T-cell (primary cell): ENCODE measurements around the gene CLDN10. TPM values are rescaled to one million over a fixed set of nuclear protein-coding genes. Genes with fewer than 3 reads are reported as not detected.
"Not testable (repeated sequence)": the region's sequence is repeated elsewhere in the genome, so short reads cannot be mapped to it uniquely, and the experiment has no call there.

Source experiments
- ATAC-seq, 4 experiments: fragments of 200-7000 bp in 3 of 4; fragments of 150-1000 bp in 1 of 4; cut with Tn5 transposase; replicated peaks in 1 of 4; 1 replicate in 3 of 4; 2 replicates in 1 of 4; pipeline ENCODE4 v1.10.0; 2021; ENCODE audit warnings: moderate library complexity in 3 of 4, mild to moderate bottlenecking in 2 of 4, moderate number of reproducible peaks in 1 of 4
- CTCF ChIA-PET, 2 donors: fragments of 300-600 bp; sonication (Branson Sonifier 250); formaldehyde crosslinking; loops; one replicate each; lab custom pipeline; 2022; ENCODE audit warnings: antibody characterized with exemption in 2 of 2; lab: Charles Lee
- POLR2A ChIA-PET, 2 donors: fragments of 300-600 bp; sonication (Branson Sonifier 250); formaldehyde crosslinking; loops; one replicate each; lab custom pipeline; 2022; ENCODE audit warnings: antibody characterized with exemption in 2 of 2; lab: Charles Lee
- DNase-seq, 35 experiments: peaks; one replicate each; pipeline versions ENCODE4 v3.0.0 to v3.0.0-alpha.2; 2013 to 2023
- H3K27ac ChIP-seq: one replicate; pipeline ENCODE4 v1.5.1; 2013; ENCODE audit warnings: low read length
- H3K27me3 ChIP-seq, 2 experiments: replicated peaks in 1 of 2; 1 replicate in 1 of 2; 2 replicates in 1 of 2; pipeline versions ENCODE4 v1.6.1 to v1.7.0; 2013; ENCODE audit warnings: low read length in 1 of 2, mixed read lengths in 1 of 2; ENCODE audit not compliant: control insufficient read depth in 2 of 2, insufficient read depth in 2 of 2; ENCODE audit errors: extremely low read depth in 1 of 2
- H3K36me3 ChIP-seq, 2 donors: 1 replicate in 1 of 2; 2 replicates in 1 of 2; pipeline versions ENCODE4 v1.6.1 to v1.7.0; 2013; ENCODE audit warnings: low read length in 1 of 2; ENCODE audit not compliant: control insufficient read depth in 2 of 2, insufficient read depth in 1 of 2; ENCODE audit errors: extremely low read depth in 1 of 2
- H3K4me1 ChIP-seq, 2 experiments: 1 replicate in 1 of 2; 2 replicates in 1 of 2; pipeline versions ENCODE4 v1.6.1 to v1.7.0; 2013; ENCODE audit warnings: low read length in 2 of 2, mixed read lengths in 1 of 2; ENCODE audit not compliant: insufficient read depth in 2 of 2, control insufficient read depth in 1 of 2; ENCODE audit errors: extremely low read depth in 1 of 2
- H3K4me3 ChIP-seq, 2 donors: 1 replicate in 1 of 2; 2 replicates in 1 of 2; pipeline versions ENCODE4 v1.5.1 to v1.7.0; 2013; ENCODE audit warnings: mild to moderate bottlenecking in 2 of 2, low read length in 1 of 2, moderate library complexity in 1 of 2; ENCODE audit not compliant: control insufficient read depth in 1 of 2; ENCODE audit errors: extremely low read depth in 1 of 2
- H3K9me3 ChIP-seq: 2 replicates; pipeline ENCODE4 v1.7.0; 2013
- H3K27ac Mint-ChIP-seq, 2 donors: one replicate each; pipeline ENCODE4 v1.8.0; 2020 to 2021; ENCODE audit warnings: mild to moderate bottlenecking in 2 of 2, mixed read lengths in 2 of 2
- H3K27me3 Mint-ChIP-seq, 2 donors: one replicate each; pipeline ENCODE4 v1.8.0; 2021 to 2022; ENCODE audit warnings: mixed read lengths in 2 of 2
- H3K36me3 Mint-ChIP-seq: one replicate; pipeline ENCODE4 v1.8.0; 2021; ENCODE audit warnings: mixed read lengths
- H3K4me1 Mint-ChIP-seq, 3 donors: one replicate each; pipeline ENCODE4 v1.8.0; 2020 to 2022; ENCODE audit warnings: mixed read lengths in 3 of 3, mild to moderate bottlenecking in 1 of 3
- H3K4me3 Mint-ChIP-seq, 3 donors: one replicate each; pipeline ENCODE4 v1.8.0; 2020 to 2022; ENCODE audit warnings: mild to moderate bottlenecking in 3 of 3, mixed read lengths in 3 of 3, moderate library complexity in 3 of 3
- H3K9me3 Mint-ChIP-seq, 3 donors: one replicate each; pipeline ENCODE4 v1.8.0; 2020 to 2022; ENCODE audit warnings: mixed read lengths in 3 of 3
- WGBS: methylation state at CpG from one replicate; pipeline ENCODE4 v1.1.5; 2013; ENCODE audit warnings: missing lambda C conversion rate; ENCODE audit not compliant: insufficient coverage; 5-methylcytosine and 5-hydroxymethylcytosine counted together
- total RNA-seq, 35 experiments: library from RNA in 6 of 35; stranded (reverse) in 6 of 35; fragments of 120-200 nt in 1 of 35; gene quantifications; one replicate each; pipeline versions ENCODE4 v1.2.1 to v1.2.4 and lab custom pipeline; 2013 to 2026

The CLDN10 gene
- total RNA-seq, 5 donors from 2014 or later (not counting 1 experiment from before 2014, with no cell fraction given), result 0.32 TPM; not detected in 4

GRCh38 chr13:95560387-95560786 is 7.9 kb downstream of the CLDN10 start:
- no peak for ATAC-seq

GRCh38 chr13:95564091-95564490 is 11.6 kb downstream of the CLDN10 start:
- Histone ChIP-seq H3K4me1 (no peaks in the 10 kb centered on the region), H3K27me3 (no peaks in the 10 kb centered on the region), H3K4me3 (no peak overlapping the region), H3K9me3 (no peaks in the 10 kb centered on the region), H3K36me3 (no peaks in the 10 kb centered on the region), H3K27ac (no peak overlapping the region)
- H3K9me3 Mint-ChIP-seq, result peaks cover 0 to 5% (median 4%) of the 10 kb centered on the region in 3 donors
- no peaks in the 10 kb centered on the region for H3K4me1 Mint-ChIP-seq
- ATAC-seq (no peak), DNase-seq (no peak)
- H3K27ac Mint-ChIP-seq, result no peak overlapping the region
- POLR2A ChIA-PET, result no interaction called here
- no peaks in the 10 kb centered on the region for H3K36me3 Mint-ChIP-seq
- H3K4me3 Mint-ChIP-seq, result no peak overlapping the region
- CTCF ChIA-PET, result no interaction called here
- peaks cover 17 to 19% of the 10 kb centered on the region in 2 donors for H3K27me3 Mint-ChIP-seq
- 100% methylated on average over 2 of the region's 3 CpGs for WGBS

More at GRCh38 chr13:95560387-95560786, 7.9 kb downstream of the CLDN10 start:
- WGBS, result 80% methylated on average over 2 of the region's 6 CpGs
- no peaks in the 10 kb centered on the region for H3K36me3 Mint-ChIP-seq
- Histone ChIP-seq H3K4me3 (no peak overlapping the region), H3K27me3 (peaks cover 0 to 2% of the 10 kb centered on the region in 2 experiments), H3K27ac (no peak overlapping the region), H3K36me3 (no peaks in the 10 kb centered on the region), H3K4me1 (no peaks in the 10 kb centered on the region), H3K9me3 (no peaks in the 10 kb centered on the region)
- no peak overlapping the region for H3K4me3 Mint-ChIP-seq
- no peaks in the 10 kb centered on the region for H3K9me3 Mint-ChIP-seq
- no peak overlapping the region for H3K27ac Mint-ChIP-seq
- DNase-seq, result no peak
- POLR2A ChIA-PET, result no interaction called here
- no peaks in the 10 kb centered on the region for H3K4me1 Mint-ChIP-seq
- peaks cover 18 to 21% of the 10 kb centered on the region in 2 donors for H3K27me3 Mint-ChIP-seq
- CTCF ChIA-PET, result no interaction called here

- no peaks in the 10 kb centered on the region for H3K9me3 ChIP-seq
- Mint-ChIP-seq H3K36me3 (no peaks in the 10 kb centered on the region), H3K4me3 (no peak overlapping the region), H3K4me1 (no peaks in the 10 kb centered on the region), H3K27me3 (peaks cover 14 to 19% of the 10 kb centered on the region in 2 donors), H3K9me3 (peaks cover 0 to 5% (median 4%) of the 10 kb centered on the region in 3 donors), H3K27ac (no peak overlapping the region)
- DNase-seq (no peak), ATAC-seq (no peak)
- no peak overlapping the region for H3K4me3 ChIP-seq
- no peaks in the 10 kb centered on the region for H3K4me1 ChIP-seq
- POLR2A ChIA-PET, result no interaction called here
- WGBS, result 22% methylated on average over 3 of the region's 5 CpGs
- CTCF ChIA-PET, result interaction anchor here in 1 of 2 donors (0.7 kb wide), 1 partner anchor 97 kb away, joined by 4 read pairs; no protein-coding TSS in a partner anchor
- H3K27ac ChIP-seq, result no peak overlapping the region
- no peaks in the 10 kb centered on the region for H3K36me3 ChIP-seq
- H3K27me3 ChIP-seq, result no peaks in the 10 kb centered on the region
These were observed 12.3 kb downstream of the CLDN10 start for GRCh38 chr13:95564733-95565291.

- CTCF ChIA-PET, H3K4me1 ChIP-seq, H3K36me3 ChIP-seq, POLR2A ChIA-PET, H3K36me3 Mint-ChIP-seq, DNase-seq, ATAC-seq, H3K4me1 Mint-ChIP-seq, H3K4me3 Mint-ChIP-seq, H3K27me3 ChIP-seq, H3K9me3 ChIP-seq, H3K27ac ChIP-seq, H3K27ac Mint-ChIP-seq, H3K9me3 Mint-ChIP-seq, H3K4me3 ChIP-seq: not testable (repeated sequence)
- WGBS, result no CpG with 5 or more reads among the region's 1 CpG
- peaks cover 18 to 24% of the 10 kb centered on the region in 2 donors for H3K27me3 Mint-ChIP-seq
These were observed 13.2 kb downstream of the CLDN10 start for GRCh38 chr13:95565758-95566157.

- ATAC-seq (no peak), DNase-seq (no peak)
- Mint-ChIP-seq H3K36me3 (no peaks in the 10 kb centered on the region), H3K27me3 (peaks cover 25% of the 10 kb centered on the region in 2 donors), H3K4me3 (no peak overlapping the region), H3K27ac (no peak overlapping the region), H3K4me1 (no peaks in the 10 kb centered on the region), H3K9me3 (peaks cover 0 to 5% (median 4%) of the 10 kb centered on the region in 3 donors)
- H3K27me3 ChIP-seq, result peaks cover 0 to 3% of the 10 kb centered on the region in 2 experiments
- no peak overlapping the region for H3K4me3 ChIP-seq
- POLR2A ChIA-PET, result no interaction called here
- H3K27ac ChIP-seq, result no peak overlapping the region
- 71% methylated on average over 1 of the region's 2 CpGs for WGBS
- no peaks in the 10 kb centered on the region for H3K9me3 ChIP-seq
- CTCF ChIA-PET, result no interaction called here
- H3K36me3 ChIP-seq, result no peaks in the 10 kb centered on the region
- H3K4me1 ChIP-seq, result no peaks in the 10 kb centered on the region
These were observed 15.6 kb downstream of the CLDN10 start for GRCh38 chr13:95568131-95568530.

- Mint-ChIP-seq H3K27ac (no peak overlapping the region), H3K27me3 (peaks cover 22 to 25% of the 10 kb centered on the region in 2 donors), H3K4me3 (no peak overlapping the region), H3K4me1 (no peaks in the 10 kb centered on the region), H3K36me3 (no peaks in the 10 kb centered on the region), H3K9me3 (peaks cover 0 to 5% (median 4%) of the 10 kb centered on the region in 3 donors)
- no peak for ATAC-seq
- Histone ChIP-seq H3K27ac (no peak overlapping the region), H3K36me3 (no peaks in the 10 kb centered on the region), H3K4me1 (no peaks in the 10 kb centered on the region), H3K27me3 (peaks cover 0 to 3% of the 10 kb centered on the region in 2 experiments), H3K9me3 (no peaks in the 10 kb centered on the region), H3K4me3 (no peak overlapping the region)
- CTCF ChIA-PET, result no interaction called here
- no peak for DNase-seq
- POLR2A ChIA-PET, result no interaction called here
- no CpG with 5 or more reads among the region's 5 CpGs for WGBS
These were observed 17.5 kb downstream of the CLDN10 start for GRCh38 chr13:95570016-95570415.
